Stimulated activated CD8-positive, alpha-beta memory T cell treated with anti-CD3 and anti-CD28 coated beads, Interleukin-15, amount 100 ng/mL, for 1 hour (primary cell): ENCODE measurements around the gene IVNS1ABP.
"Not testable (repeated sequence)": the region's sequence is repeated elsewhere in the genome, so short reads cannot be mapped to it uniquely, and the experiment has no call there.

ENCODE experiments used
- DNase-seq: peaks from one replicate; pipeline ENCODE4 v3.0.0-alpha.2; 2020; ENCODE audit warnings: low read depth

The IVNS1ABP gene

GRCh38 chr1:185252404-185252803 is 64.6 kb downstream of the IVNS1ABP start:
- DNase-seq, result not testable (repeated sequence)

- DNase-seq, result not testable (repeated sequence)
Measured at GRCh38 chr1:185251928-185252327, 65.1 kb downstream of the IVNS1ABP start.

- no peak for DNase-seq
Measured at GRCh38 chr1:185250063-185250462, 67.0 kb downstream of the IVNS1ABP start.

- DNase-seq, result no peak
Measured at GRCh38 chr1:185249563-185249962, 67.5 kb downstream of the IVNS1ABP start.
